WI38 (cell line): Measurements from ENCODE around the gene CAPN9.

Experiments used
- H3K4me3 ChIP-seq: 2 replicates; pipeline ENCODE4 v1.5.1; 2011; ENCODE audit warnings: low read depth, mild to moderate bottlenecking, control low read depth, low read length
- CTCF ChIP-seq: IDR thresholded peaks from 2 replicates; pipeline ENCODE4 v1.5.1; 2012; ENCODE audit warnings: low read depth, mild to moderate bottlenecking, control low read depth, low read length

The CAPN9 gene

GRCh38 chr1:230832476-230832875 lies 85.3 kb downstream of the CAPN9 start:
- TF ChIP-seq CTCF, result no peak
- H3K4me3 ChIP-seq, result no peak overlapping the region

- no peak overlapping the region for H3K4me3 ChIP-seq
- TF ChIP-seq CTCF, result no peak
These were observed 86.3 kb downstream of the CAPN9 start for GRCh38 chr1:230833511-230833910.

GRCh38 chr1:230834292-230834691 lies 87.1 kb downstream of the CAPN9 start:
- no peak overlapping the region for H3K4me3 ChIP-seq
- no peak for TF ChIP-seq CTCF

GRCh38 chr1:230836347-230836746 lies 89.2 kb downstream of the CAPN9 start:
- H3K4me3 ChIP-seq, result no peak overlapping the region
- TF ChIP-seq CTCF, result no peak

GRCh38 chr1:230836793-230837192 lies 89.6 kb downstream of the CAPN9 start:
- no peak for TF ChIP-seq CTCF
- no peak overlapping the region for H3K4me3 ChIP-seq

- TF ChIP-seq CTCF, result no peak
- H3K4me3 ChIP-seq, result no peak overlapping the region
These were observed 92.0 kb downstream of the CAPN9 start for GRCh38 chr1:230839173-230839572.

GRCh38 chr1:230842801-230843200 lies 95.6 kb downstream of the CAPN9 start:
- no peak for TF ChIP-seq CTCF
- no peak overlapping the region for H3K4me3 ChIP-seq
